ENCODE data around the gene PCSK6. TPM values are rescaled to one million over a fixed set of nuclear protein-coding genes. Genes with fewer than 3 reads are reported as not detected.

Gene PCSK6
- total RNA-seq, 4 donors from 2014 or later, result 12.8 to 23.2 (median 18.4) TPM

DNA sequence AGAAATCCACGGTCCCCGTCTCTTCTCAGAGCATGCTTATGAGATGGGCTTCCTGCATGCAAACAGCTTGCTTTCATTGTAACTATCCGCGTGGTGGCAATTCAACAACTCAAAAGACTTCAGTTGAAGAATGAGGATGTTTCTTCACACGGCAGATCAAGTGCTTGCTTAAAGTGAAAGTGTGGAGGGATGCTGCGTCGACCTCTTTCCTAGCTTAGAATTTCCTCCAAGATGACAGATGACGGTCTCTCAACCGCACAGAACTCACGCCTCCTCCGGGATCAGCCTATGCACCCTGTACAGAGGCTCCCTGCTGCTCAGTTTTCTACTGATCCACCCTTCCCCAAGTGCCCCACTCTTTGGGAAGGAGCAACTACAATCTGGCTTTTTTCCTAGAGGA lies 47.8 kb downstream of the PCSK6 start:
- no peak for ATAC-seq
- no peaks in the 10 kb centered on the region for H3K27me3 ChIP-seq
- no peak overlapping the region for H3K4me3 ChIP-seq
- no peaks in the 10 kb centered on the region for H3K36me3 ChIP-seq
- TF ChIP-seq POLR2A (IDR thresholded peaks at IDR 0.05) (no peak), EP300 (IDR thresholded peaks at IDR 0.05) (no peak), POLR2AphosphoS5 (IDR thresholded peaks at IDR 0.05) (no peak)
- TF ChIP-seq, protein P1, sequence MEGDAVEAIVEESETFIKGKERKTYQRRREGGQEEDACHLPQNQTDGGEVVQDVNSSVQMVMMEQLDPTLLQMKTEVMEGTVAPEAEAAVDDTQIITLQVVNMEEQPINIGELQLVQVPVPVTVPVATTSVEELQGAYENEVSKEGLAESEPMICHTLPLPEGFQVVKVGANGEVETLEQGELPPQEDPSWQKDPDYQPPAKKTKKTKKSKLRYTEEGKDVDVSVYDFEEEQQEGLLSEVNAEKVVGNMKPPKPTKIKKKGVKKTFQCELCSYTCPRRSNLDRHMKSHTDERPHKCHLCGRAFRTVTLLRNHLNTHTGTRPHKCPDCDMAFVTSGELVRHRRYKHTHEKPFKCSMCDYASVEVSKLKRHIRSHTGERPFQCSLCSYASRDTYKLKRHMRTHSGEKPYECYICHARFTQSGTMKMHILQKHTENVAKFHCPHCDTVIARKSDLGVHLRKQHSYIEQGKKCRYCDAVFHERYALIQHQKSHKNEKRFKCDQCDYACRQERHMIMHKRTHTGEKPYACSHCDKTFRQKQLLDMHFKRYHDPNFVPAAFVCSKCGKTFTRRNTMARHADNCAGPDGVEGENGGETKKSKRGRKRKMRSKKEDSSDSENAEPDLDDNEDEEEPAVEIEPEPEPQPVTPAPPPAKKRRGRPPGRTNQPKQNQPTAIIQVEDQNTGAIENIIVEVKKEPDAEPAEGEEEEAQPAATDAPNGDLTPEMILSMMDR (IDR thresholded peaks at IDR 0.05), result no peak
- H3K27ac ChIP-seq, result peak overlapping the region in 1 of 4 donors; percentile 33
- H3K4me1 ChIP-seq, result peaks cover 0 to 16% (median 7%) of the 10 kb centered on the region in 3 donors
- peaks cover 0 to 13% (median 0%) of the 10 kb centered on the region in 3 donors for H3K9me3 ChIP-seq
- WGBS, 2 donors (ENCODE audit: low coverage in 1 of 2), result 45 to 69% methylated on average over 6 to 11 of the region's 11 CpGs

DNA sequence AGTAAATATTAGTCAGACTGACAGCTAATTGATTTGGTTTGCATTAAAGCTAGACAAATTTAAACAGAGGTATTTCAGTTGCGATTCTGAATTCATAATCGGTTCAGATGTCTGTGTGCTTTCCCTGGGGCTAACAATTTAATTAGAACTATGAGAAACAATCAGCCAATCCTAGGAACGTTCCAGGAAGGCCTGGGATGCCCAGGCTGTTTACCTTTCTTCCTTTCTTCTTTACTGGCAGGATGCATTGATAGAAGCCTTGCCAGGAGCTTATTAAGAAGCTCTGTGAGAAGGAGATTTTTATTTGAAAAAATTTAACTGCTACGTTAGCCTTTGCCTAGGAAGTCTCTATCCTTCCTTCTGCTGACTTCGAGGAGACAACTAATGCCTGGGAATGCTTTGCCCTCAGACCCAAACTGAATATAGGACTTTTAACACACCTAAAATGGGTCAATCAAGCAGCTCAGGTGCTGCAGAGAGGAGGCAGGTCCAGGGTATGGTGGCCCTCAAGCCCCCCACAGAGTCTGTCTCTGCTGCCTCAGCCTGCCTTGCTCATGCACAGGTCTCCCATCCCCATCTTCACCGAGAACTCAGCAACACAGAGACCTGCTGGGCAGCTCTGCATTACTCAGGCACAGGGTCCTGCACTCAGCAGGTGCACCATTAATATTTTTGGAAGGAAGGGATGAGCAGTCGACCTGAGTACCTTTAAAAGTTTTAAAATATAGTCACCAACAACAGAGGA lies 48.5 kb downstream of the PCSK6 start:
- Histone ChIP-seq H3K27me3 (no peaks in the 10 kb centered on the region), H3K9me3 (peaks cover 0 to 13% (median 0%) of the 10 kb centered on the region in 3 donors), H3K4me1 (peaks cover 0 to 15% (median 3%) of the 10 kb centered on the region in 3 donors), H3K4me3 (no peak overlapping the region), H3K36me3 (no peaks in the 10 kb centered on the region), H3K27ac (peak overlapping the region in 2 of 4 donors; percentile 33 to 44)
- 45 to 51% methylated on average over 4 to 6 of the region's 7 CpGs for WGBS, 2 donors (ENCODE audit: low coverage in 1 of 2)
- TF ChIP-seq EP300 (IDR thresholded peaks at IDR 0.05) (no peak), POLR2A (IDR thresholded peaks at IDR 0.05) (no peak), POLR2AphosphoS5 (IDR thresholded peaks at IDR 0.05) (no peak)
- TF ChIP-seq, protein P1 (IDR thresholded peaks at IDR 0.05), result no peak
- ATAC-seq, result no peak

DNA sequence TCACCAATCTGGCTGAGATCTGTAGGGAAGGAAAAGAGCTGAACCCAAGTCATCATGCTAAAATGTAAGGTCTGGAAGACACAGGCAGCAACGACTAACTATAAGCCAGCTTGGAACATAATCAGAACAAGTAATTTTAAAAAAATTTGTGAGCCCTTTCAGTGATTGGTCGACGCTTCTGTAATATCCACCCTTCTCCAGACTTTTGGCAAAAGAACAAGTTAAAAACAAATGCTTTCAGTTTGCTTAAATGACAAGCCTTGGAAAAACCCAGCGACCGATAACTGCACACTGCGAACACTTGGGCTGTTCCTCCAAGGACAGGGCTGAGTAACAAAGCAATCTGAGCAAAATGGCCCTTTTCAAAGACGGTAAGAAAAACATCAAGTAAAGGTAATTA lies 49.6 kb downstream of the PCSK6 start:
- ATAC-seq, result peak; percentile 38
- Histone ChIP-seq H3K4me1 (peaks cover 0 to 10% (median 3%) of the 10 kb centered on the region in 3 donors), H3K9me3 (peaks cover 0 to 9% (median 0%) of the 10 kb centered on the region in 3 donors), H3K27ac (peak overlapping the region in 3 of 4 donors; percentile 44 to 46 (median 45)), H3K27me3 (no peaks in the 10 kb centered on the region), H3K4me3 (peak overlapping the region in 1 of 2 donors; percentile 6), H3K36me3 (no peaks in the 10 kb centered on the region)
- TF ChIP-seq, protein P1 (IDR thresholded peaks at IDR 0.05), result no peak
- TF ChIP-seq POLR2AphosphoS5 (IDR thresholded peaks at IDR 0.05), result no peak
- no peak for TF ChIP-seq EP300 (IDR thresholded peaks at IDR 0.05)
- TF ChIP-seq POLR2A (IDR thresholded peaks at IDR 0.05), result no peak
- WGBS, 2 donors (ENCODE audit: low coverage in 1 of 2), result 42 to 60% methylated on average over 7 of the region's 7 CpGs

DNA sequence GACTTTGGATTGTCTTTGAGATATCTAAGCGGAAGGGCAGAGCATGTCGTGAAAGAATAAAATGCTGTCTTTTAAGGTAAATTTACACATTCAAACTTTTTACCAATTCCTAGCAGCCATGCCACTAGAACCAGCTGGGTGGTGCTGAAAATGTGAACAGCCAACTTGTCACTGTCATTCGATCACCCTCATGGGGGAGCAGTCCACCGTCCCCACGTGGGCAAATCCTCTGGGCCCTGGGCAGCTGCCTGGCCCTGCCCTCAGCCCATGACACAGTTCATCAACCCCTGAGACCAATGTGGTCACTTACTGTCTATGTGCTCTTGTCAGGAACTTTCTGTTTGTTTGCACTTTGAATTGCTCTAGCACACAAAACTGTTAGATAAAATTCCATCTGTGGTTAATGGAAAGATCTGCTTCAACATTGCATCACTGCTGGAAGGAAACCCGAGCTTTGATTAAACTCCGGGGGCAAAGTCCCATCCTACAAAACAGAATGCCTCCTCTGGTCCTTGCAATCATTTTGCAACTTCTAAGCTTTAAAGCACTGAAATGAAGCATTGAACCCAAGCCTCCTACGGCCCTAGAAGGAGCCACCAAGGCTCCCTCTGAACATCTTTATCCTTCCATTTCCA lies 50.1 kb downstream of the PCSK6 start:
- peak; percentile 58 for ATAC-seq
- Histone ChIP-seq H3K4me1 (peaks cover 0 to 10% (median 3%) of the 10 kb centered on the region in 3 donors), H3K9me3 (peaks cover 0 to 4% (median 0%) of the 10 kb centered on the region in 3 donors), H3K4me3 (peak overlapping the region in 1 of 2 donors; percentile 6), H3K36me3 (no peaks in the 10 kb centered on the region), H3K27me3 (no peaks in the 10 kb centered on the region), H3K27ac (peak overlapping the region in 3 of 4 donors; percentile 44 to 46 (median 45))
- no peak for TF ChIP-seq EP300 (IDR thresholded peaks at IDR 0.05)
- no peak for TF ChIP-seq POLR2A (IDR thresholded peaks at IDR 0.05)
- TF ChIP-seq, protein P1 (IDR thresholded peaks at IDR 0.05), result no peak
- 53 to 67% methylated on average over 5 to 8 of the region's 8 CpGs for WGBS, 2 donors (ENCODE audit: low coverage in 1 of 2)

All from gastroesophageal sphincter (tissue), 4 donors.